Amniotic epithelial cell (primary cell): ENCODE results near the gene MRPL19.

ENCODE experiments used
- DNase-seq: peaks from one replicate; pipeline ENCODE4 v3.0.0-alpha.2; 2010; ENCODE audit warnings: low read depth

The MRPL19 gene

DNA sequence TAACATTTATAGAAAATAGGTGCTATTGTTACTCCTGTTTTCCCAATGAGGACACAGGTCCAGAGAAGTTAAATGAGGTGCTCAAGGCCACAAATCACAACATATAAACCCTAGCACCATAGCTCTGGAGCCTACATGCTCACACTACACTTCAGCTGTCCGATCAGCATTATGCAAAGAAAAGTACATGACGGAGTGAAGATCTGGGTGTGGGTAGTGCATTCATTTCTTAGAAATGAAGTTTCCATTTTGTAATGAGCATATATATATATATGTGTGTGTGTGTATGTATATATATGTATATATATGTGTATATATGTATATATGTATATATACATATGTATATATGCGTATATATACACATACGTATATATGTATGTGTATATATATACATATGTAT is 30.2 kb upstream of the MRPL19 start:
- DNase-seq: no peak

DNA sequence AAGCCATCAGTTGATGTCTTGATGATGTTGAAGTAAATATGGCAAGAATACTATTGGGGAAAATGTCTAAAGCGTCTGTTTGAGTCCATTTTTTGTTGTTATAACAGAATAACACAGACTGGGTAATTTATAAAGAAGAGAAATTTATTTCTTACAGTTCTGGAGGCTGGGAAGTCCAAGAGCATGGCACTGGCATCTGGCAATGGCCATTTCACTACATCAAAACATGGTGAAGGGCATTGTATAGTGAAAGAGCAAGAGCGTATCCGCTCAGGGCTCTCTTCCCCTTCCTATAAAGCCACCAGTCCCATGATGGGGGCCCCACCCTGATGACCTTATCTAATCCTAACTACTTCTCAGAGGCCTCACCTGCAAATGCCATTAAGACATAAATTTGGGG is 29.6 kb upstream of the MRPL19 start:
- DNase-seq: no peak

DNA sequence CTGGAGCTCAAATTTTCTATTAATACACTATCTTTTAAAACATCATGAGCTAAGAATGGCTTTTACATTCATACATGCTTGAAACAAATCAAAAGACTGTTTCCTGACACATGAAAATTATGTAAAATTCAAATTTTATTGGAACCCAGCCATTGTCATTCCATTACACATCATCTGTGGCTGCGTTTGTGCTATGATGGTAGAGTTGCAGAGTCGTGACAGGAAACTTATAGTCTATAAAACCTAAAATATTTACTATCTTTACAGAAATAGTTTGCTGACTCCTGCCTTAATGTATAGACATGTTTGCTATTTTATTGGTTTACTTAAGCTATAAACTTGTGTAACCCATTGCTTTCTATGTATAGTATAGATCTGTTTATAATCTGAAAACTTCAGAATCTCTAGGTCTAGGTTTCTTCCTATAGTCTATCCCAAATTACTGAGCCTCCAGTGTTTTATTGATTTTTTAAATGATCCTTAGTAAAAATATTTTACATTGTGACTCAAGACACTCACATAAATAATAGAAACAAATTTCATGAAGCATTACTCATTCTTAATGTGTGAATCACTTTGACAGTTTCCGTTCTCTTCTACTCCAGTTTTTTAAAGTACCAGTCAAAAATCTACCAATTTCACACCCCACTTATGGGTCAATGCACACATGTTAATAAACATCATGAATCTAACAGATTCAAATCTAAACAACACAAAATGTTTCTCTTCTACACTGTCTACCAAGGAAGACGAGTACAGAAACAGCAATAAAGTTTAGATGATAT is 26.4 kb upstream of the MRPL19 start:
- no peak for DNase-seq

DNA sequence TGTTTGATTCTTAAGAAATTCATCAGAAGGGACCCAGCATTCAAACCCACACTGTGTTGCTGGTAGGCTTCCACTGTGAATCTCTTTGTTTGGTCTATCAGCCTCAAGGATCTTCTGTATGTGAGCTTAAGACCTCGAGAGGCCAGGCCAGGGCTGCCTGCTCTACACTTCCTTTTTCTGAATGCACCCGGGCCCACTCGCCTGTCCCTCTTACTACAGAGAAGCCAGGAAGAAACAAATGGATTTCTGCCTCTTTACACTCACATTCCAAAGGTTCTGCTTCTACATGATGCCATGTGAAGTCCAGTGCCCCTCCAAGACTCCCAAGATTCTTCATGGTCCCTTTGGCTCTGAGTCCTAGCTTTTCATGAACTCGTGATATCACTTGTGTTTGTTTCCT is 25.4 kb upstream of the MRPL19 start:
- no peak for DNase-seq

DNA sequence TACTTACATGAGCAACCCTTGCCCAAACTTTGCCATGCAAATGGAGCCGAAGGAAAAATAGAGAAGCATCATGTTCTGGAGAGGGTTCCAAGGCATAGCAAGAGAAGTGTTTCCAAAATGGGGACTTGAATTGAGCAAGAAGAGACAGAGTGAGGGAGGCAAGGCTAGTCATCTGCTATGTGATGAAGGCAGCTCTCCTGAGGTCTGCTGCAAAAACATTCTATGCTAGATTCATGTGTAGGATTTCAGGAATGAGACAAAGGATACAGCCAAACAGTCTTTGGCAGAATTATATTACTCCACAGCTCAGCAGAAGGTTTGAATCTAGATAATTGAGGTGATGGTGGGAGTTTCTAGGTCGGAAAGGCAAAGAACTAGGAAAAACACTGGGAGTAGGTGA is 24.1 kb upstream of the MRPL19 start:
- DNase-seq: no peak

DNA sequence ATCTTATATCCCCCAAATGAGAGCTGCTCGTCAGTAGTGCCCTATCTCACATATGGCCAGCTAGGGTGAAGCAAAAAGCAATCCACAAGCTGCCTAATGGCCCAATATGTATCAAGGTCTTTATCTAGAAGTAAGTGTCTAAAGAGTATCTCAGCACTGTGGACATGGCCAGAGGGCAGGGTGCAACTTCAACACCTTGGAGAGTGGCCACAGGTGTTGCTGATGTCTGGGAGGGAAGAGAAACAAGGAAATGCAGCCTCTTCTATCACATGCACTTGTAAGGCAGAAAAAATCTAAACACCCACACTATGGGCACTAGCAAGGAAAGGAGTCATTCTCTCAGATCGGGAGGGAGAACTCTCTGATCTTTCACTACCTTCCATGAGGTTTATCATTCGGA is 23.7 kb upstream of the MRPL19 start:
- DNase-seq: no peak

DNA sequence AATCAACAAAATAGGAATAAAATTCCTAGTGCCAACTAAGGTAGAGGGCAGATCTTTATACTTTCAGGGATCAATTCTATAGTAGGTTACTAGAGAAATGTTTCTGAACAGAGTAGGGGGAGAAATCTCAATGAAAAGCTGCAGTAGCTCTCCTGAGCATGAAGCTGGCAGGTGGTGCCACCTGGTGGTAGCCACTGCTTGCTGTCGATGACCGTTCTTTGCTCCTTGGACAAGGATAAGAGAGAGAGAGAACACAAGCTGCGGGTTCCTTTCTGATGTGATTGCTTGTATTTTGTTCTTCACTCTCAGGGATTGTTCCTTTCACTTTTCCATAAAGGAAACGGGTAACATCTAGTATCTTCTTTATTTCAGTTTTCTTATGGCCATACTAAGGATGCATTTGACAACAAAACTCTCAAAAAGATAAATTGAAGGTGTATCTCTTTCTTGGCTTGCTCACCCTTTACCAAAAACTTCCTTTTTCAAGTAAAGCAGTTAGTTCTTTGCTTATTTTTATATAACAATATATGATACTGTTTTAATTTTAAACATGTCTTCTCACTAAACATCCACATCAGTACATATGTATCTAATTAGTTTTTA is 18.6 kb upstream of the MRPL19 start:
- peak; percentile 62 for DNase-seq

DNA sequence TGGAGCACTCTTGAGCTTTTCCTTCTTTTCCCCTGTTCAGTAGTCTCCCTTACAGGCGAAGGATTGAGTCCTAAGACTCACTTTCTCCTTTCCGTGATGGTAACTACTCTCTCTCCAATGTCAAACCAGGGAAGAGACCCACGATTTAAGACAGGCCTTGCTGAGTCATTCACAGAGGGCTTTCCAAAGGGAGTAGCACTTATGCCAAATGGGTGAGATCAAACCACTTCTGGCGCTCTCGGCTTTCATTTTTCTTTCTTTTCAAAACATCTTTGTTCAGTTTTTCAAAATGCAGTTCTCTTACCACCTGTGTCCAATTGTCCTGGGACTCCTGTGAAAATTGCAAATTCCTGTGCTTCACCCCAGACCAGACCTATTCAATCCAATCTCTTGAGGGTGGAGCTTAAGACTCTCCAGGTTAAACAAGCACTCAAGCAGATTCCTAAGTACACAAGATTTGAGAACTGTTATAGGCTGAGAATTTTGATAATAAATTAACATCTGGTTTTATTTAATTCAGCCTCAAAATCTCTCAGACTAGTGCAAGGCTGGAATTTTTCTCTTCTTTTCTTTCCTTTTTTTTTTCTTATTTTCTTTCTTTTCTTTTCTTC is 14.4 kb upstream of the MRPL19 start:
- peak; percentile 6 for DNase-seq

DNA sequence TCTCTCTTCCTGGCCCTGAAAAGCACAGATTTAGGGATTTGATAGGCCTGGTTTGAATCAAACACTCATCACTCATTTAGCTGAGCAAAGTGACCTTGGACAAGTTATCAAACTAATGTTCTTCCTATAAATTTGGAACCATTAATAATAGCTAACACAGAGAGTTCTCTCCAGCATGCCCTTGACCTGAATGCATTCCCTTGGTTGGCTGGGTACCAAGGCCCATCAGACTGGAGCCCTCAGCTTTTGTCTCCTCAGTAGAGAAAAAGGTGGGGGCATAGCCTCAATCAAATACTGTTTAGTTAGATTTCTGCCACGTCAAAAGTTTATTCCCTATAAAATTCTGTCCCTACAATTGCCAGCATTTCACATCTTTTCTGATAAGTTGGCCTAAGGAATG is 13.8 kb upstream of the MRPL19 start:
- no peak for DNase-seq

DNA sequence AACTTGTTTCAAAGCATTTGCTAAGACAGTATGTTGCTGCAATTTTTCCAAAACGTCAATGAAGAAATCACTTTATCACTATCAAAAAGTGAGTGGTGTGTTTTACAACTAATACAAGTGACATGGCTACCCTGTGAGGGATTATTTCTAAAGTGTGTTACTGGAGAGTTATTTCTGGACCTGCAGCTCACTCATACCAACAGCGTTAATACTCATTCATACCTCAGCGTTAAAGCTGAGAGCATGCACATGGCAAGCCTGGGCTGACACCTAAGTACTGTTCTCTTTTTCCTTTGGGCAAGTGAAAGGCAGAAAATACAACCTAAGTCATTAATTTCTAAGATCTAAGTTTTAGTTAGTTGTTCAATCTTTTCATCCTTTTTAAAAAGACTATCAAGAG is 13.0 kb upstream of the MRPL19 start:
- DNase-seq: no peak

DNA sequence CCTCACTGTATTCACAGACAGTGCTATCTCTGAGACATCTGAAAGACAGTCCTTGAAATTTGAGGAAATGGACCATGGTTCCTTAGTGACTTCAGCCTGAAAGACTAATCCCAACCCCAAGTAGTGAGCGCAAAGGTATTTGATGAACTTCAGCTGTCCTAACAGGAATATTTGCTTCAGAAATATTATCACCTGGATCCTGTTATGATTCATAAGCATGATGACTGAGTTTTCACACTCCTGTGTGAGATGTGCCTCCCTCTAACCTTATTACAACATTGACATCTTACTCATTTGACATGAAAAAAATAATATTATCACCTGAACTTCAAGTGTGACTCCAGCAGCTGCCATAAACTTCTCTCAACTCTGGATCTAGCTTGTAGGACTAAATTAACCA is 11.6 kb upstream of the MRPL19 start:
- DNase-seq: no peak

DNA sequence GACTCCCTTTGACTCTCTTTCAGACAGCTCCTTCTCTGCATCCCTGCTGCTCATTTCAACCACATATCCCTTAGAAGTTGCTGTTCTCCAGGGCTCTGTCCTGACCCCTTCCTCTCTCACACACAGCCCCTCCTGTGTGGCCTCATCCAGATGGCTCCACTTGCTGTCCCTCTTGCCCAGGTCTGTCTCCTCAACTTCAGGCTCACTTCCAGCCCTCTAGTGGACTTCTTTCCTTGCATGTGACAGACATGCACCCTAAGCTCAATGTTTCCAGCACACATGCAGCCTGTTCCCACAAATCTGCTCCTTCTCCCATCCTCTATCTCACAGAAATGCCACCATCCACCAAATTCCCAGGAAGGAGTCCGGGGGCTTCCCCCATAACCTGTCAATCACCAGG is 9.0 kb upstream of the MRPL19 start:
- DNase-seq: no peak

DNA sequence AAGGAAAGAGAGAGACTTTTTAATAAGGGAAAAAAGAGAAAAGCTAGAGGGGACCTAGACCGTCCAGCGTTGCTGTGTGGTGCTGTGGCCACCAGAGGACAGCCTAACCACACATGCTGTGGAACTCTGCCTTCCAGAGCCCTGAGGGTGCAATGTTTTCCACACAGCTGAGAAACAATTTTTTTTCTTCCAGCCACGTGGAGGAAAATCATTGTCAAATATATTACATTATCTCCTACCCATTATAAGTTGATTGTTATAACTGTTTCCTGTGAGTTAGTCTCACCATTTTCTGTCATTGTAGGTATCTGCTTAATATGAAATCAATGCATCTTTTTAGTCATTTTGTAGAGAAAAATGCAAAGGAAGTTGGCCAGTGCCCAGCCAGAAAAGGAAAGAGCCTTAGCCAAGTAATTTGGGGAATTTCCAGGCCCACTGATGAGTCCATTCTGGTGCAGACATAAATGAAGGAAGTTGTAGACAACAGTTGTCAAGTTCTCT is 5.9 kb upstream of the MRPL19 start:
- DNase-seq: peak; percentile 53

DNA sequence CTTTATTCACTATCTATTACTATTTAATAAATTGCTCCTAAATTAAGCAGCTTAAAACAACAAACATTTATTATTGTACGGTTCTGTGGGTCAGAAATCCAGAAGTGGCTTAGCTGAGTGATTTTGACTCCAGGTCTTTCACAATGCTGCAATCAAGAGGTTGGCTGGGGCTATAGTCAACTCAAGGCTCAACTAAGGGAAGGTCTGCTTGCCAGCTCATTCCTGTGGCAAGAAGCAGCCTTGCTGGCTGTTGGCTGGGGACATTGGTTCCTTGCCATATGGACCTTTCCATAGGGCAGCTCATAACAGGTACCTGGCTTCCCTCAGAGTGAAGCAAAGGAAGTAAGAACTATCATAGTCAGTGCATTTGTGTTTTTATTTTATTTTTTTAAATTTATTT is 5.0 kb upstream of the MRPL19 start:
- peak; percentile 20 for DNase-seq

DNA sequence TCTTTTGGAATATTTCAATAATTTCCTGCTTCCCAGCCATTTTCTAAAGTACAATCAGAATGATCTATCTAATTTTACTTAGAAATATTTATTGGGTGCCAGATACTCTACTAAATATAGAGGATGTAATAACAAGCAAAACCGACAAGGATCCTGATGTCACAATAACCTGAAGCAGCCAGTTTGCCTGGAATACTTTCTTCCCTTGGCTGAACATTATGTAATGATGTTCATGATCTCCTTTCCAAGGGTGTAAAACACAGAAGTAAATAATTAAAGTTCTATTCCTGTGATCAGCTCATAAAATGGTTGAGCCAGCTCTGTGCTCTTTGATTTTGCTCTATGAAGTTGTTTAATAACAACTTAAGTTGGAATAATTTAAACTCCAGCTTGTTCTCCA is 2.6 kb upstream of the MRPL19 start:
- no peak for DNase-seq

DNA sequence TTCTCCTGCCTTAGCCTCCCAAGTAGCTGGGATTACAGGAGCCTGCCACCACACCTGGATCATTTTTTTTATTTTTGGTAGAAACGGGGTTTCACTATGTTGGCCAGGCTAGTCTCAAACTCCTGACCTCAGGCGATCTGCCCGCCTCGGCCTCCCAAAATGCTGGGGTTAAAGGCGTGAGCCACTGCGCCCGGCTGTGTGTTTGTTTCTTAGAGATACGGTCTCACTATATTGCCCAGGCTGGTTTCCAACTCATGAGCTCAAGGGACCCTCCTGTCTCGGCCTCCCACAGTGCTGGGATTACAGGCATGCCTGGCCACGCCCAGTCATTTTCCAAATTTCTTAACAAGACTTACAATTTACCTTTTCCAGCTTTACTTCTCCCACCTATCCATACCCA is 940 bp upstream of the MRPL19 start:
- DNase-seq: no peak

DNA sequence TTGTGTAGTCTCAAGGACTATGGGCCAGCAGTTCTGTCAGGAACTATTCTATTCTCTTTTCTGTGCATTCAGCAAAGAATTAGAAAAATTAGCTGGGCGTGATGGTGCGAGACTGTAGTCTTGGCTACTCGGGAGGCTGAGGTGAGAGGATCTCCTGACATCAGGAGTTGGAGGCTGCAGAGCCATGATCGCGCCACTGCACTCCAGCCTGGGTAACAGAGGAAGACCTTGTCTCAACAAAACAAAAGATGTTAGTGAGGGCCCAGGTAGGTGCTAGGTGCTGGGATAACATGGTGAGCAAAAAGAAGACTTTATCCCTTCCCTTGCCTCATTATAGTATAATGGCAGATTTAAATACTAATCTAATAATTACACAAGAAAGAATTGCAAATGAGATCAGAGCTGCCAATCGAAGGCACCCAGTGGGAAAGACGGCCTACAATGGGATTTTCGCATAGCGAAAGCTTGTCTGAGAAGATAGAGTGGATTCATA is 447 bp upstream of the MRPL19 start:
- no peak for DNase-seq

DNA sequence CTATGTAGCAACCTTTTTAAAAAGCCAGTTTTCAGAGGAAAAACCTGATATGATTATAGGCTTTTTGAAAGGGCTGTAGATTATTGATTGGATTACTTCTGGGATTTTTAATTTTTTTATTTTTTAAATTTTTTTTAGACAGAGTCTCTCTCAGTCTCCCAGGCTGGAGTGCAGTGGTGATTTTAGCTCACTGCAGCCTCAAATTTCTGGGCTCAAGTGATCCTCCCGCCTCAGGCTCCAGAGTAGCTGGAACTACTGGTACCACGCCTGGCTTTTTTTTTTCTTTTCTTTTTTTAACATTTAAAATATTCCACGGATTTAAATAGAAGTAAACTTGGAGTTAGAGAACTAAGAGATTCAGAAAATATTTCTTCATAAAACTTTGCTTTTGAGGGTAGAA is 1.2 kb downstream of the MRPL19 start:
- DNase-seq: no peak

DNA sequence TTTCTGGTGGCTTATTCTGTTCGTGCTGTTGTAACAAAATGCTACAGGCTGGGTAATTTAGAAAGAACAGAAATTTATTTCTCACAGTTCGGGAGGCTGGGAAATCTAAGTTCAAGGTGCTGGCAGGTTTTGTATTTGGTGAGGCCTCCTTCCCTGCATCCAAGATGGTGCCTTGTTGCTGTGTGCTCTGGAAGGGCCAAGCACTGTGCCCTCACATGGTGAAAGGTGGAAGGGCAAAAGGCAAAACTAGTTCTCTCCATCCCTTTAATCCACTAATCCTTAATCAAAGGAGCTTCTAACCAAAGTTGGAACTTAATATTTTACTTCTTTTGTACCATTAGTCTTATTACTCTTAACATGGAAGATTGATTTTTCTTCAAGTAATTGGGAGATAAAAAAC is 7.4 kb downstream of the MRPL19 start:
- DNase-seq: no peak

DNA sequence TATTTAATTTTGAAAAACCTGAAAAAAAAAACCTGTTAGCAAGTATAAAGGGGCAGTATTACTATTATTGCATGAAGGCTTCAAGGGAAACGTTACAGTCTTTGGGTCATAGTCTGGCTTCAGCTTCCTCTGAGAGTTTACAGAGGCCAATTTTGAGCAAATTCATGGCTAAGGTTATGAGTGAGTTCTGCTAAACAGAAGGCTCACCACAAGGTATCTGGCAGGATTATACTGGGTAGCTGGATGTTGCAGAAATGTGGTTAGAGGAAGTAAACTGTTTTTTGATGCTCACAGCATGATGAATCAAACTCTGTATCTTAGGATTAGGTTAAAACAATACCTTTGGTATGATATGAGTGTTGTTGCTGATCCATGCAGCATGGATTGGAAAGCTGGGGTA is 9.3 kb downstream of the MRPL19 start:
- peak; percentile 23 for DNase-seq

DNA sequence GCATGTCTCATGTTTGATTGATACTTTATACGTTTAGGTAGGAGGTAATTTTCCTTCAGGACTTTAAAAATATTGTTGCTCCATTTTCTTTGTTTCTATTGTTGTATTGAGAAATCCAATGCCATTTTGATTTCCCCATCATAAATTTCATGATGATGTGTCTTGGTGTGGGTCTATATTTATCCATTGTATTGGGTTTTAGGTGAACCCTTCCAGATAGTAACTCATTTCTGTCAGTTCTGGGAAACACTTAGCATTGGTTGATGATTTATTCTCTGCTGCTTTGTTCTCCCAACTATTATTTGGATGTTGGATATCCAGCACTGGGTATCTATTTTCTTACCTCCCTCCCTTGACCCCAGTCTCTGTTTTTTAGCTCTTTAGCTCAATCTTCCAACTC is 10.0 kb downstream of the MRPL19 start:
- DNase-seq: no peak

DNA sequence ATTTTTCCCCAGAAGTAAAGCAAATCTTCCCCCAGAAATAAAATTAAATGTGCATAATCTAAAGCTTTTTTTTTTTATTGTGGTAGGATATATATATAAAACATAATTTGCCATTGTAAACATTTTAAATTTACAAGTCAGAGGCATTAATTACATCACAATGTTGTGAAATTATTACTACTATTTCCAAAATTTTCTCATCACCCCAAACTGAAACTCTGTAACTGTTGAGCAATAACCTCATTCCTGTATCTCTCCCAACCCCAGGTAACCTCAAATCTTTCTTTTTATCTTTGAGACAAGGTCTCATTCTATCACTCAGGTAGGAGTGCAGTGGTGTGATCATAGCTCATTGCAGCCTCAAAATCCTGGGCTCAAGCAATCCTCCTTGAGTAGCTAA is 11.2 kb downstream of the MRPL19 start:
- no peak for DNase-seq

DNA sequence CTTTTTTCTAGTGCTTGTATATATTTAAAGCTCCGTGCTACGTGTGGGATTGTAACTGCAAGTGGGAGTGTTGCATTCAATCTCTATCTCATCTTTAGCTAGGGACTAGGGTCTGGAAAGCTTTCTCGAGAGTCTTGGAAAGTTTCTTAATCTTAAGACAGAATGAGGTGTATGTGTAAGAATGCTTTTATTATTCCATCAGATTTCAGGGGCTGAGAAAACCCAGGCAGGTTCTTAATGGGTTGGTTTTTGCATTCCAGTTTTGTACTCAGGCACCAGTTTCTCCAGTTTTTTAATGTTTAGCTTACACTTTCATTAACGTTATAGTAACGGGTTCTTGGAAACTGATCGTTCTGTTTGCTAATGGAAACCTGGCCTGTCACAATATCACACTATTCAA is 20.3 kb downstream of the MRPL19 start:
- DNase-seq: peak; percentile 86
